ENCODE measurements around the gene ESD.
"Not testable (repeated sequence)": the region's sequence is repeated elsewhere in the genome, so short reads cannot be mapped to it uniquely, and the experiment has no call there.

The ESD gene, protein sequence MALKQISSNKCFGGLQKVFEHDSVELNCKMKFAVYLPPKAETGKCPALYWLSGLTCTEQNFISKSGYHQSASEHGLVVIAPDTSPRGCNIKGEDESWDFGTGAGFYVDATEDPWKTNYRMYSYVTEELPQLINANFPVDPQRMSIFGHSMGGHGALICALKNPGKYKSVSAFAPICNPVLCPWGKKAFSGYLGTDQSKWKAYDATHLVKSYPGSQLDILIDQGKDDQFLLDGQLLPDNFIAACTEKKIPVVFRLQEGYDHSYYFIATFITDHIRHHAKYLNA

DNA sequence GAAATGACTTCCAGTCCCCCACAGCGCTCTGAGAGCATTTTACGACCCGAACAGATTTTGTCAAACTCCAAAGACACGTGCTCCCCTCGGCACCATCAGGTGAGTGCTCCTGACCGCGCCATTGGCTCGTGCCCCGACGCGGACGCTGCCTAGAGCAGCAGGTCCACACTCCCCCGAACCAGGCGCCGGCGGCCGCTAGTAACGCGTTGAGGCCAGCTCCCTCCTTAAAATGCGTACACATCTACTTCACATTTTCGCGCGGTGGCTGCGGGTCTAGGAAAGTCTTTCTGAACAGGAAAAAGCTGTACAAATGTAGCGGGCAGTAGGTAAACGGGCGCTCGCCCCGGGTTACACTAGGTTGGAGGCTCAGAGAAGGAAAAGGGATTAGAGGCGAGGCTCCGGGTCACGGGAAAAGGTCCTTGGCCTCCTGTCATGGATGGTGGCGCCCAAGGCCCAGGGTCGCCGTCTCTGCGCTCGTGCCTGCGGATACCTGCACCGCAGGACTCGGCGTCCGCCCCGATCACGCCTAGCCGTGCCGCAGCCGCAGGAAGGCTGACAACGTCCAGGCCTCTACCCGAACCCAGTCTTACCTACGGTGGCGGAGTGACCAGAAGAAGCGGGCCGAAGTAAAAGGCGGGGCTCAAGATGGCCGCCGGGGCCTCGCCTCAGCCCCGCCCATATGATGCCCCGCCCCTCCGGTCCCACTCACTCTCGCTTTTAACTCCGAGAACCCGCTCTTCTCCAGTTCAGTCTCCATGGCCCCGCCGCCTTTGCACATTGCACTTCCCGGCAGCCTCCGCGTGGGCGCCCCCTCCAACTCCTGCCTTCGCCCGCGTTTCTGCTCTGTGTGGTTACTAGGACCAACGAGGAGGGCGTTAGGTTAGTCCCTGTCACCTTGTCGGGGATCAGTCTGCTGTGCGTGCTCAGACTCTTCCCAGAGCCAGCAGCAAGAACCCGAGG is at the start of gene ESD:
ESD (minus strand) TSS at position 647 of the 960 bp plus-strand sequence. CDS start 5,748 bp downstream, outside the sequence.
- DNase-seq (ENCODE audit: low spot score), result peak; percentile 95

DNA sequence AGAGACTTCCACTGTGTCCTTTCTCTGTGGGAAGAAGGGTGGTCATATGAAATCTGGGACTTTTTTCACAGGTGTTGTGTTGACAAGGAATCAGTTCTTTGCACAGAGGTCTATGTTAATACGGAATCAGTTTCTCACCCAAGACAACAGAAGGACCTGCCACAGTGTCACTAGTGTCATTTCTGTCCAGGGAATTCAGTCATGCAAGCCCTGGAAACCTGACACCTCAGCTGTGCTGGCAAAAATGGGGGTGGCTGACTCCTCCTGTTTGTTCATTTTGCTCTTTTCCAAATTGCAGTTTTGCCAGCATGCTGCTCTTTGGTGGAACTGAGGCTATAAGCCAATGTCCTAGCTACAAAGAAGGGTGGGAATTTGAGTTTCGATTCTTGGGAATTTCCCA is 49.8 kb upstream of the ESD start:
- no peak for DNase-seq (ENCODE audit: low spot score)

DNA sequence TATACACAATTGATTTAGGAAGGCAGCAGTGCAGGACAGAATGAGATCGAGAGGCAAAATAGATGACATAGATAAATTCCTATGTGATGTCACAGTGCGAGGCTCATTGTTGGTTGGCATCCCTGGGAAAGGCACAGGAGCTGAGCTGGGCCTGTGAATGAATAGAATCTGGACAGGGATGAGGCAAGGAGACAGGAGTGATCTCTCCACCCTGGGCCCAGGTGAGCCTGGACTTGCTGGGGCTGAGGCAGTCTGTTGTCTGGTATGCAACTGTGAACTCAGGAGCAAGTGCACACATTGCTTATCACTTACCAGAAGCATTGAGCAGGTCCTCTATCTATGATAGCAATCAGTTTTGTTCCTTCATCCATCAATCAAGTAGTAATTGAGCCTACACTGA is 48.2 kb upstream of the ESD start:
- no peak for DNase-seq (ENCODE audit: low spot score)

DNA sequence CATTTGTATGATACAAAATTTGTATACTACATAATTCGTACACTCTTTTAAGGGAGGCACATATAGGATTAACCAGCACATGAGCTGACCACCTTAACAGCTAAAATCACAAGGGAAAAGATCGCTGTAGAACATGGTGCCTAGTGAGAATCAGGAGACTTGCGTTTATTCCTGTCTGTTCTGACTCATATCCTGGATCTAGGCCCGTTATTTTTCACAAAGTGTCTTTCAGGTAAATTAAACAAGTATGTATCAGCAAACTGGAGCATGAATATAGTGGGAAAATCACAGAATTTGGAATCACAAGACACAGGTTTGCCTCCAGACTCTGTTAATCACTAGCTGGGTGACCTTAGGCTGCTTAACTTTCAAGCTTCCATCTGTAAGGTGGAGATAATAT is 47.5 kb upstream of the ESD start:
- no peak for DNase-seq (ENCODE audit: low spot score)

DNA sequence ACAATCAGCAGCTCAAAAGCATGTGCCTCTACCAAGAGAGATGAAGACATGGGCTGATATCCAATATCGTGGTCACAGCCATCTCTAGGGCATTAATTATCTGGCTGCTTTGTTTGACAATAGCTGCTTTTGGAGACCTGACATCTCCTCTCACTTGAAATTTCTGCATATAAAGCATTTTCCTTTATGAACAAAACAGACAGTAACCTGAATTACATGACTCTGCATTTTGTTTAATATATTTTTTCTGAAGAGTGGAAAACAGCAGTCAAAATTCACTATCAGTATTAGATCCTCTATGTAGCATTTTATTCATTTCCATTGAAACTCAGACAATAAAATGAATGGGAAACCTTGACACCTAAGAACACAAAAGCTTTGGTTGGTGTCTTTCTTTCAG is 42.4 kb upstream of the ESD start:
- DNase-seq (ENCODE audit: low spot score), result no peak

DNA sequence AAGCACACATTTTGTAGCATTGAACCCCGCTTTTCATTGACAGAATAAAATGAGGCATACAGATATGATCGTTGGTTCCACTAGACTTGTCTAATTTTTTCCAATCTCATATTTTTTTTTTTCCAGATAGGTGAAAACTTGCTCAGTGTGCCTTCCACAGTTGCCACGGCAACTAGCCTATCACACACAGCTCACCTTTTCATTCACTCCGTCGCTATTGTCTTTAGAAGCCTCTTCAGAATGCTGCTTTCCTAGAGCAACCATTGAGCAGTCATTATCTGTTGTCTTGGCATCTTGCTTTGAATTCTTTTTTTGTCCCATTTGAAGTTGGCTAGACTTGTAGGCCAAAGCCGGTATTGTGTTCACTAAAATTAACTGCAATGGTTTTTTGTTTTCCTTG is 37.7 kb upstream of the ESD start:
- no peak for DNase-seq (ENCODE audit: low spot score)

DNA sequence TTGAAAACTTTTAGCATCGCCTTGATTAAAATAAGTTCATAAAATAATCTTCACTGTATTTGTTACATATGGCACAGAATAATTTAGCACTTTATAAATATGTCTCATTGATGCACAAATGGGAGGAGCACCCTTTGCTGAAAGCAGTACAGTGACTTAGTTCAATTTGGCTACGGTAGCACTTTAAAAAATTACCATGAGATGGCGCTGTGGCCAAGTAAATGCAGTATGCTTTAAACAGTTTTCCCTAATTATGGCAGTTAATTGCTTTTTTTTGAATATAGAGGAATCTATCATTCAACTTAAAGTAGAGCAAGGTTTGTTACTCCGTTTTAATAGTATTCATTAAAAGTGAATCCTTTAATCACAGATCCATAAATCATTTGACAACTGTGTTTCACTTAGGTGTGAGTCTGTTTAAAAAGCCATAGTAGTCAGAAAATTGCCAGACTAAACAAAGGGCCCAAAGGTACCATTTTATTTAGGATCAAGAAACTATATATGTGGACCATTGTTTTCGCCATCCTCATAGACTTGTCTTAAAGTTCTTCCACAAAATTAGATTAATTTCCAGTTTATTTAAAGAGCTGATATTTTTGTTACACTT is 34.7 kb upstream of the ESD start:
- peak; percentile 25 for DNase-seq (ENCODE audit: low spot score)

DNA sequence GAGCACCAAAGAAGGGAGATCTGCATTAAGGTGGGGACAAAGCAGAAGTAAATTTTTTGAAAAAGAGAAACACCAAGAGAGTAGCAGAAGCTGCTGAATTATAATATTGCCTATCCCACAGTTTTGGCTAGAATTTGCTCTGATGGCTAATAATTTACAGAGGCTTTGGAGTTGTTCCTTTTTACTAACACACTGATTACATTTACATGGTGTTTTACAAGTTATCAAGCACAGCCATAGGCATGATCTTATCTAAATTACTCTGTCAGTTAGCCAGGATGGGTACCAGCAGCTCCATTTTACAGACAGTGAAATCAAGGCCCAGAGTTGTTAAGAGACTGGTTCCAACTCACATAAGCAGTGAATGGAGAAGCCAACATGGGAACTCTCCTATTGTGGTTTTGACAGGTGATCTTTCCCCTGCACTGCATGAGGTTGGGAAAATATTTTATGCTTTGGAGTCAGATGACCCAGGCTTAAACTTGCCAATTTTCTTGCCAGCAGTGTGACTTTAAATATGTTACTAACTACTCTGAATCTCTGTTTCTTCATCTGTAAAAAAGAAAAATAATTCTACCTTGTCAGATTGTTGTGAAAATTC is 33.5 kb upstream of the ESD start:
- no peak for DNase-seq (ENCODE audit: low spot score)

DNA sequence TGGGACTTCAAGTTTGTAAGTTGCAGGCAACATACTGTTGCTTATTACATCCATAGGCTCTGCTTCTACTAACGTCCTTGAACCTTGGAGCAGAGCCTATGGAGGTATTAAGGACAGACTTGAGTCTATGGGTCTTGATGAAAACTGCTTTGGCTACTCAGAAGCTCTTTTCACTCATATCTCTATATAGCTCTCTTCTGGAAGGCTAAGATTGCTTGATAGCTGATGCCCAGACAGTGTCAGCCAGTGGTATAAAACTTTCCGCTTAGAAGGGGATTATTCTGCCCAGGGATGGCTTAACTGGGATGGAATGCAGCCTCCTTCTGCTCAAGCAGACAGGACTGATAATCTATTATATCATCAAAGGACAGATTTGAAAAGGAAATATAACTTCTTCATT is 25.6 kb upstream of the ESD start:
- DNase-seq (ENCODE audit: low spot score), result no peak

DNA sequence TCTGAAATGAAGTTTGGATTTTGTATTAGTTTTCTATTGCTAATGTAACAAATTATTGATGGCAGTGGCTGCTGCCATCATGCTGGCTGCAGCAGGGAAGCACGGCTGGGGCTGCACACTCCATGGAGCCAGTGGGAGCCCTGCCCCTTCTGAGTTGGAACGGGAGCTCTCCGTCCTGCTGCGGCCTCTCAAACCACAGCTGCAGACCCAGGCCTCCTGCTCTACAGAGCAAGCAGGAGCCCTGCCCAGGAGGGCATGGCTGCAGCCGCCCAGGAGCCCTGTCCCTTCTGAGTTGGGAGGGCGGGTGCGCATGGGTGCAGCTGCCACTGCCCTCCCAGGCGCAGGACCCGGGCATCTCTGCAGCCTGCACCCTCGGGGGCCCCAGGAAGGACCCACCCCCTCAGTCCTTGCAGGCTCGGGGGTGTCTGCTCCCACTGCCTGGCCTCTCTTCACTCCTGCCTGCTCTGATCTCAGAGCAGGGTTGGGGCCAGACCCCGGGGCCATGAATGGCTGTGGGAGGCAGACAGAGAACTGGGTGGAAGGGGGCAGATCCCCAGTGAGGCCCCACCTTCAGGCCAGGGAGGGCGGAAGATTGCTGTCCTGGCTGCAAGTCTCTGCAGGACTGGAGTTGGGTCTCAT is 21.0 kb upstream of the ESD start:
- no peak for DNase-seq (ENCODE audit: low spot score)

DNA sequence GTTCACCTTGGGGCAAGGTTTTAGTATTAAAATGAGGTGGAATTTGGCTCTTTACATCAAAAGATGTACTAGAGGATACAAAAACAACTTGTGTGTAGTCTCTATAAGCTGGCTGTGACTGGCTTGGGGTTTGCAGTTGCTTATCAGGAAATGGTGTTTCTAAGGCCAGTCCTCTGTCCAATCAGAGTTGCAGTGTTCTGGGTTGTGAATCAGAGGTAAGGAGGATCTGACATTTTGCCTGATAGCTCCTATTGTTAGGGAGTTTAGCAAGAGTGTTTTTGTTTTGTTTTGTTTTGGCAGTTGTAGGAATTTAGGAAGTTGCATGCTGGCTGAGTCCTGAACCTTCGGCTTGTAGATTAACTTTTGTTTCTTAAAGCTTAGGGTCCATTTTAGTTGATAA is 20.1 kb upstream of the ESD start:
- DNase-seq (ENCODE audit: low spot score), result no peak

DNA sequence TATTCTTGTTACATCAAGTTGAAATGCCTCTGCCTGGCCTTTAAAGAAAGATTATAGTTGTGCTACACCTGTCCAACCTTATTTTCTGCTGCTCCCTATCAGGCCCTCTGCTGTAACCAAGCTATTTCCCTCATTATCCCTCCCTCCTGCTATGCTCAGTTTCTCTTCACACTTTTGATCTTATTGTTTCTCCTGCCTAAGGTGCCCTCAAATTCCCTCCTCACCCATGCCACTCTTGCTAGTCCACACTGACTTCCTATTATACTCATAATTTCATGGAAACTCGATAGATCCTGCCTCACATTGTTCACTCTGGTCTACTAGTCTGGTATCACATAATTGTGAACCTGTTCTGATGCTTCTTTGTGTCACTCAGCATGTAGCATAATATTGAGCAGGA is 19.4 kb upstream of the ESD start:
- DNase-seq (ENCODE audit: low spot score), result no peak

DNA sequence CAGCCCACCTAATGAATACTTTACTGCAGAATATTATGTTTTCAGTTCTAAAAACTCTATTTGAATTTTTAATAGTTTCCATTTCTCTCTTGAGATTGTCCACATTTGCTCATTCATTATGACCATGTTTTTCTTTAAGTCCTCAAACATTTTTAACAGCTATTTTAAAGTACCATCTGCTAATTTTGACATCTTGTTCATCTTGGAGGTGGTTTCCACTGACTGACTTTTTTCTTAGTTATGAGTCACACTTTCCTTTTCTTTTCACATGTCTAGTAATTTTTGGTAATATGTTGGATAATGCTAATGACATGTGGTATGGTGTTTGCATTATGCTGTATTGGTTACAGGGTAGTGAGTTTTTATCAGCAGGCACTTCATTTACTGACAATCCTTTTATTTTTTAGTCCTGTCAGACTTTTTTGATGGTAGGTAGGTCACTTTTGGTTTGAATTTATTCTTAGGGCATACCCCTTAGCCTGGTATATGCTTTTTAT is 15.4 kb upstream of the ESD start:
- no peak for DNase-seq (ENCODE audit: low spot score)

DNA sequence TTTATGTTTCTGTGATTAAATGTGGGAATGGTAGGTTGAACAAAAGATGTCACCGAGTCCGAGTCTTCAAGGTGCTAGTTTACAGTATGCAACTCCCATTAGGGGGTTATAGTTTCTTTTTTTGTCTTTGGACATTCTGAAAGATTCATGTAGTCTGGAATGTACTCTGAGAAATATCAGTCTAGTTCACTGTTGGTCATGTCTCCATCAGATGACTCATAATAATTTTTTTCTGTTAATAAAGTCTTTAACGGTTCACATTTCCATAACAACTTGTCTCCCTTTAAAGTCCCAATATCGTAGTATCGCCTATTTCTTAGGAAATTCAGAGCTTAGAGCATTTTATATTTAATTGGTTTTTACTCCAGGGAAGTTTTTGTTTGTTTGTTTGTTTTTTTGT is 13.5 kb upstream of the ESD start:
- DNase-seq (ENCODE audit: low spot score), result no peak

DNA sequence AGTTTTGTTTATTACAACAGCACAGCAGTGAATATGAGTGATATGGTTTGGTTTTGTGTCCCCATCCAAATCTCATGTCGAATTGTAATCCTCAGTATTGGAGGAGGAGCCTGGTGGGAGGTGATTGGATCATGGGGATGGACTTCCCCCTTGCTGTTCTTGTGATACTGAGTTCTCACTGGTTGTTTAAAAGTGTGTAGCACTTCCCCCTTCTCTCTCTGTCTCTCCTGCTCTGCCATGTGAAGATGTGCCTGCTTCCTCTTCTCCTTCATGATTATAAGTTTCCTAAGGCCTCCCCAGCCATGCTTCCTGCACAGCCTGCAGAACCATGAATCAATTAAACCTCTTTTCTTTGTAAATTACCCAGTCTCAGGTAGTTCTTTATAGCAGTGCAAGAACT is 8.0 kb upstream of the ESD start:
- DNase-seq (ENCODE audit: low spot score), result not testable (repeated sequence)

DNA sequence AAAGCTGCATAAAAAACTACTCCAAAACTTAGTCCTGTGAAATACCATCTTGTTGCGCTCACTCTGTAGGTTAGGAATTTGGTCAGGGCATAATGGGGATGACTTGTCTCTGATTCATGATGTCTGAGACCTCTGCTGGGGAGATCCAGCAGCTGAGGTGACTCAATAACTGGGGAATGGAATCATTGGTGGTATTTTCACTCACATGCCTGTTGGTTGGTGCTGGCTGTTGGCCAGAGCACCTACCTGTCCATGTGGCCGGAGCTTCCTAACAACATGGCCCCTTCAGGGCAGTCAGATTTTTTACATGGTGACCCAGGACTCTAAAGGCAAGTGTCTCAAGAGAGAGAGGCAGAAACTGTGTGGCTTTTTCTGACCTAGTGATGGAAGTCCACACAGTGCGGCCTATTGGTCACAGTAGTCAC is 7.4 kb upstream of the ESD start:
- DNase-seq (ENCODE audit: low spot score), result peak; percentile 39

DNA sequence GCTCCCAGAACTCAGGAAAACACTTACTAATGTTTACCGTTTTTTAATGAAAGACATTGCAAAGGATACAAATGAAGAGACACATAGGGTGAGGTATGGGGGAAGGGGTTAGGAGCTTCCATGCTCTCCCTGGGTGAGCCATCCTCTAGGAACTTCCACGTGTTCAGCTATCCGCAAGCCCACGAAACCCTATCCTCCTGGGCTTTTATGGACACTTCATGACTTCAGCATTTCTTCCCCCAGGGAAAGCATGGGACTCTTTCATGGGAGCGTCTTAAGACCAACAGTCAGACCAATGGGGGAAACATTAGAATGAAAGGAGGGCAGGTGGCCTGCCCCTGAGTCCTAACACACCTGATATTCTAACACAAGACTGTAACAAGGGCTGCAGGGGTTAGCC is 6.6 kb upstream of the ESD start:
- no peak for DNase-seq (ENCODE audit: low spot score)

DNA sequence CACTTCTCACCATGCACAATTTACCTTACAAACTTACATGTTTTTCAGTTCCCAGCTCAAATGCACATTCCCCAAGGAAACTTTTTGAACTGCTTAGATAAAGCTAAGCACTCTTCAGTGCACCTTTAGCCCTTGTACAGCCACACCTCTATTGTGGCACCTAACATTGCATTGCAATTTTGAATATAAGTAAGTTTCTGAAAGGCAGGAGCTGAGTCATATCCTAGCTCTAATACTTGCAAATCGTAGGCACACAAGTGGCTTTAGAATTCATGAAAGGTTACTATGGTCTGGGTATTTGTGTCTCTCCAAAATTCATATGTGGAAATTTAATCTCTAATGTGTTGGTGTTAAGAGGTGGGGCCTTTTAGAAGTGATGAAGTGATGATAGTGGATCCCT is 4.9 kb upstream of the ESD start:
- no peak for DNase-seq (ENCODE audit: low spot score)

DNA sequence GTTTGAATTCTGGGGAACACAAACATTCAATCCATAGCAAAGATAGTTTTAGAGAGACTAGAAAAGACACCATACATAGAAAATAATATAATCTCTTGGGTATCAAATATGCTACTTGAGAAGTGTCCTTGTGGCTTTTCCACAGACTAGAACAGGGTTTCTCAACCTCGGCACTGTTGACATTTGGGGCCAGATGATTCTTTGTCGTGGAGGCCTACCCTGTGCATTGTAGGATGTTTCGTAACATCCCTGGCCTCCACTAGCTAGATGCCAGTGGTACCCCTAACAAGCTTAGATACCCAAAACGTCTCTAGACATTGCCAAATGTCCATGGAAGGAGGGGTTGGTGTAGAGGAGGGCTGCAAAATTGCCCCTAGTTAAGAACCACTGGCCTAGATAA is 2.2 kb upstream of the ESD start:
- DNase-seq (ENCODE audit: low spot score), result no peak

DNA sequence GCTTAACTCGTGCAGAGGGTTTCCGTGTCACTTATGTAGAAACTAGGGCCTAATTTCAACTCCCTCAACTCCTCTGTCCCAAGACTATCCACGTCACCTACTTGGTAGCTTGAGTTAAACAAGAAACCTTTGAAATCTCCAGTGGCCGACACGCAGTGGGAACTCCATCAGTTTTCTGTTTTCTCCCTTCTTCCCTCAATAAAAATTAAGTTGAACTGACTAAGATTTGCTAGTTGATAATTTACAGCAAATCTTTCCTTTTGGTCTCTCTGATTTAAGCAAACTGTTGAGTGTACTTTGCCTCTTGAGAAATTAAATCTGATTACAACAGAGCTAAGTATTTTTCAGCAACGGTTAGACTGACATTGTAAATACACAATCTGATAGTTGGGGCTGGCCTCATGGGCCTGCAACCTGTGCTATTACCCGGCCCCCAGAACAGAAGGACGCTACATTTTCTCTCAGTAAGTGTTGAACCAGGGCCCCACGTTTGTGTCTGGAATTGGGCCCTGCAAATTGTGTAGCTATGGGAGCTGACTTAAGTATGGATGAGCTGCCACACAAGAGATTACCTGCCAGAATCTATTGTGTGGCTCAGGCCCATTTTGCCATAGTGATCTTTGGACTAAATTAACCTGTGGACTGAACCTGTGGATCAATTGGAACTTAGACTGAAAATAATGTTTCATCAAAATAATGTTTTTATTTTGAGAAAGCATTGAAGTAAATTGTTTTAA is 708 bp upstream of the ESD start:
- DNase-seq (ENCODE audit: low spot score), result peak; percentile 4

DNA sequence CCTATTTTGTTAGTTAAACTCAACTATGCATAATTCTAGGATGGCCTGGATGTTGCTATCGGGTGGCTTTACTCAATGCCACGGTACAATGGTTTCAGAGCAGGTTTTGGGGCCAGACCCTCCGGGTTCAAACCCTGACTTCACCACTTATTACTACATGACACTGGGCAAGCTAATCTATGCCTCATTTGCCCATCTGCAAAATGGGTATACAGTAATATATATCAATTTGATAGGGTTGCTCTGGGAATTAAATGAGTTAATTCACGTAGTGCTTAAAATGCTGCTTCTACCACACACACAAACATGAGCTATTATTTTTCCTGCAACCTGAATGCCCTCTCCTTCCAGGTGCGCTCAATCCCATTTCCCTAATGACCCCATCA is 839 bp downstream of the ESD start:
- no peak for DNase-seq (ENCODE audit: low spot score)

All from SW480 (cell line).